MG63 (cell line): ENCODE data around the gene TSTD1. TPM values are rescaled to one million over a fixed set of nuclear protein-coding genes. Genes with fewer than 3 reads are reported as not detected.
"Not testable (repeated sequence)": the region's sequence is repeated elsewhere in the genome, so short reads cannot be mapped to it uniquely, and the experiment has no call there.

ENCODE experiments used
- DNase-seq: peaks from one replicate; pipeline ENCODE4 v3.0.0-alpha.2; 2020
- H3K27me3 ChIP-seq: fragments of 250-450 bp; sonication (Bioruptor Pico); 2 replicates; pipeline ENCODE4 v1.5.1; 2020; ENCODE audit warnings: mild to moderate bottlenecking, moderate library complexity
- H3K36me3 ChIP-seq: fragments of 250-450 bp; sonication (Bioruptor Pico); 2 replicates; pipeline ENCODE4 v1.5.1; 2020; ENCODE audit warnings: mild to moderate bottlenecking, moderate library complexity
- H3K4me3 ChIP-seq: fragments of 250-450 bp; sonication (Bioruptor Pico); 2 replicates; pipeline ENCODE4 v1.5.1; 2020; ENCODE audit warnings: mild to moderate bottlenecking, moderate library complexity
- H3K9me3 ChIP-seq: fragments of 250-450 bp; sonication (Bioruptor Pico); 2 replicates; pipeline ENCODE4 v1.5.1; 2020; ENCODE audit warnings: mild to moderate bottlenecking, moderate library complexity
- total RNA-seq: library from RNA; depleted of rRNA; stranded (reverse); fragments of >200 nt; shearing (Covaris generic); gene quantifications from 2 replicates; pipeline ENCODE4 v1.2.3, GENCODE V29; 2014; ENCODE audit warnings: low replicate concordance; rRNA removed

Gene TSTD1
- total RNA-seq, 1 experiment from 2014 or later, result not detected

- H3K36me3 ChIP-seq, result no peaks in the 10 kb centered on the region
- no peaks in the 10 kb centered on the region for H3K9me3 ChIP-seq
- H3K27me3 ChIP-seq, result no peaks in the 10 kb centered on the region
- no peak overlapping the region for H3K4me3 ChIP-seq
- no peak for DNase-seq
These were observed 37.2 kb downstream of the TSTD1 start for GRCh38 chr1:161001525-161001924.

DNA sequence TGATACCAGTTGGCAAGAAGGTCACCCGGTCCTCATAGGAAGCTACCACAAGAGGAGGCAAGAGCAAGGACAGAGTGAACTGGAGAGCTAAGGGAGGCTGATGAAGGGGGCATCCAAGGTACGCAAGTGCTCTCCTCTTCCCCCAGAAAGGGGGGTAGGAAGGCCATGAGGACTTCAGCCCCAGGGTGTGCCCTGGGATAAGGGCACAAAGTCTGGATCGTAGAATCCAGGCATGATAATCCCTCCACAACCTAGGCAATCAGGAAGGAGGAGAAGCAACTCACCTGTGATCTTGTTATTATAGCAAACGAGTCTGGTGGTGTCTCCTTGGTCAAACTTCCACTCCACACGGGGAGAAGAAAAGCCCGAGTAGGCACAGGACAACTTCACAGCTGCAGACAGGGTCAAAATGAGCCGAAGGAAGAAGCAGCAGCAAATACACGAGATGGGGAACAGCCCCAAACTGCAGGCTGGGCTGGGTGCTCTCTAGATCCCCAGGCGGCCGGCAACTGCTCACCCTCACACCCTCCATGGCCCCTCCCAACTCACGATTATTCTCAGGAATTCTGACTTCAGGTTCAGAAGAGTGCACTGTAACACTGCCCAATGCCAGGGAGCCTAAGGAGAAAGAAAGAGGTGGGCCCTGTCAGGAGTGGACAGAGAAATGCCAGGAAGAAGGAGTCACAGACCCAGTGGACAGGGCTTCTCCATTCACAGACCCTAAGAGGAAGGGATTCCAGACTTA is 37.9 kb downstream of the TSTD1 start:
- no peak for DNase-seq
- Histone ChIP-seq H3K9me3 (no peaks in the 10 kb centered on the region), H3K27me3 (no peaks in the 10 kb centered on the region), H3K36me3 (no peaks in the 10 kb centered on the region), H3K4me3 (no peak overlapping the region)

- Histone ChIP-seq H3K27me3 (no peaks in the 10 kb centered on the region), H3K36me3 (no peaks in the 10 kb centered on the region), H3K9me3 (no peaks in the 10 kb centered on the region), H3K4me3 (no peak overlapping the region)
- DNase-seq, result no peak
These were observed 39.4 kb downstream of the TSTD1 start for GRCh38 chr1:160999376-160999775.

GRCh38 chr1:160997323-160998038 is 41.3 kb downstream of the TSTD1 start:
- Histone ChIP-seq H3K27me3 (no peaks in the 10 kb centered on the region), H3K36me3 (no peaks in the 10 kb centered on the region), H3K4me3 (no peak overlapping the region), H3K9me3 (no peaks in the 10 kb centered on the region)
- DNase-seq, result peak; percentile 59

DNA sequence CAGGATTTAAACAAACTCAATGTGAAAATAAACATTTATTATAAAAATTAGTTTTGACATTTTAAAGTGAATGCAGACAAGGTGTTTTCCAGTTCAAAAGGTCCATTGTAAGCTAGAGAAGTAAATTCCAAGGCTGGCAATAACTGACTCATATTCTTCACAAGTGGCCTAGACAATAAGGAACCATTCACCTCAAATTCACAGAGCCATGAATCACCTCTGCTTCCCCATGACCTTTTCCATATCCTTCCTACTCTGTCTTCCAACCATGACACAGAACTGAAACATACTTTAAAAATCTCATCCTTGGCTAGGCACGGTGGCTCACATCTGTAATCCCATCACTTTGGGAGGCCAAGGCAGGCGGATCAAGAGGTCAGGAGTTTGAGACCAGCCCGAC is 42.6 kb downstream of the TSTD1 start:
- H3K9me3 ChIP-seq, result no peaks in the 10 kb centered on the region
- H3K4me3 ChIP-seq, result no peak overlapping the region
- H3K27me3 ChIP-seq, result no peaks in the 10 kb centered on the region
- no peak for DNase-seq
- H3K36me3 ChIP-seq, result no peaks in the 10 kb centered on the region

DNA sequence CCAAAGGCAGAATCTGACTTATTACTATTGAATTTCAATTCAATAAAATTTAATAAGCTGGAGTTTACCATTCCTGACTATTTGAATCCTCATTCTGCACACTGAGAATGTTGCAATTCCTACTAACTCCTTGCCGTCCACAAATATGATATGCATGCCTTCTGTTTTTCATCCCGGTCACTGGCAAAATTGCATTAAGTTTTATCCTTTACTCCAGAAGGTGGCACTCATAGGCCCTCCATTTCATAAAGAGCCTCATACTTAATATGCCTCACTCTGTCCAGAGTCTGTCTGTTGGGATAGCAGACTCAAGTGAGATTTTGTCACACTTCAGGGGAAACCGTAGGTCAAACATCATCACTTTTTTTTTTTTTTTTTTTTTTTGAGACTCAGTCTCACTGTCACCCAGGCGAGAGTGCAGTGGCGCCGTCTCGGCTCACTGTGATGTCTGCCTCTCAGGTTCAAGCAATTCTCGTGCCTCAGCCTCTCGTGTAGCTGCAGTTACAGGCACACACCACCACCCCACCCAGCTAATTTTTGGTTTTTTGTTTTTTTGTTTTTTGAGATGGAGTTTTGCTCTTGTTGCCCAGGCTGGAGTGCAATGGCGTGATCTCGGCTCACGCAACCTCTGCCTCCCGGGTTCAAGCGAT is 45.1 kb downstream of the TSTD1 start:
- DNase-seq, result no peak
- Histone ChIP-seq H3K4me3 (no peak overlapping the region), H3K36me3 (no peaks in the 10 kb centered on the region)

GRCh38 chr1:160992036-160992435 is 46.7 kb downstream of the TSTD1 start:
- H3K36me3 ChIP-seq, H3K9me3 ChIP-seq, H3K27me3 ChIP-seq, H3K4me3 ChIP-seq, DNase-seq: not testable (repeated sequence)

More for the DNA sequence above, 45.1 kb downstream of the TSTD1 start:
- Histone ChIP-seq H3K27me3 (no peaks in the 10 kb centered on the region), H3K9me3 (no peaks in the 10 kb centered on the region)

Other genes starting within 250 kb of the TSTD1 start
- not detected in 2 replicates for gene LY9, start 242.8 kb downstream of the TSTD1 start, total RNA-seq
- not detected in 2 replicates for gene CD244, start 176.1 kb downstream of the TSTD1 start, total RNA-seq
- not detected in 2 replicates for gene ITLN1, start 153.8 kb downstream of the TSTD1 start, total RNA-seq
- not detected in 2 replicates for gene ITLN2, start 84.2 kb downstream of the TSTD1 start, total RNA-seq
- gene F11R, start 17.8 kb downstream of the TSTD1 start, total RNA-seq, result 0.22 and 1.7 TPM in 2 replicates
- gene USF1, start 7.0 kb upstream of the TSTD1 start, total RNA-seq, result 102 and 103 TPM in 2 replicates
- gene ARHGAP30, start 30.9 kb upstream of the TSTD1 start, total RNA-seq, result not detected in 2 replicates
- not detected in 2 replicates for gene NECTIN4, start 50.6 kb upstream of the TSTD1 start, total RNA-seq
- not detected in 2 replicates for gene KLHDC9, start 59.4 kb upstream of the TSTD1 start, total RNA-seq
- gene PFDN2, start 79.1 kb upstream of the TSTD1 start, total RNA-seq, result 32.6 and 36.1 TPM in 2 replicates
- 8.9 and 14.1 TPM in 2 replicates for gene NIT1, start 79.1 kb upstream of the TSTD1 start, total RNA-seq
- 33.2 and 39.8 TPM in 2 replicates for gene DEDD, start 93.7 kb upstream of the TSTD1 start, total RNA-seq
- gene UFC1, start 115.0 kb upstream of the TSTD1 start, total RNA-seq, result 118 and 178 TPM in 2 replicates
- 3.5 and 4.2 TPM in 2 replicates for gene USP21, start 120.5 kb upstream of the TSTD1 start, total RNA-seq
- 7.9 and 40.3 TPM in 2 replicates for gene PPOX, start 127.5 kb upstream of the TSTD1 start, total RNA-seq
- gene B4GALT3, start 138.5 kb upstream of the TSTD1 start, total RNA-seq, result 20.5 and 25.7 TPM in 2 replicates
- gene ADAMTS4, start 160.1 kb upstream of the TSTD1 start, total RNA-seq, result 3.6 and 5.2 TPM in 2 replicates
- gene NDUFS2, start 163.4 kb upstream of the TSTD1 start, total RNA-seq, result 129 and 194 TPM in 2 replicates
- 5.3 TPM in 1 of 2 replicates, not detected in the other for gene FCER1G, start 176.3 kb upstream of the TSTD1 start, total RNA-seq
- gene APOA2, start 184.7 kb upstream of the TSTD1 start, total RNA-seq, result not detected in 2 replicates
- gene TOMM40L, start 187.1 kb upstream of the TSTD1 start, total RNA-seq, result 24.0 and 39.6 TPM in 2 replicates
- gene NR1I3, start 199.2 kb upstream of the TSTD1 start, total RNA-seq, result not detected in 2 replicates
- not detected in 2 replicates for gene PCP4L1, start 219.8 kb upstream of the TSTD1 start, total RNA-seq